Ishikawa (cell line): ENCODE results near the gene STK38.

Experiments used
- CEBPB ChIP-seq: IDR thresholded peaks from 2 replicates; pipeline ENCODE4 v1.6.1; 2012
- CREB1 ChIP-seq: IDR thresholded peaks from 2 replicates; pipeline ENCODE4 v1.6.1; 2012; ENCODE audit warnings: low read depth
- EGR1 ChIP-seq: IDR thresholded peaks from 2 replicates; pipeline ENCODE4 v1.6.1; 2012
- EP300 ChIP-seq: IDR thresholded peaks from 2 replicates; pipeline ENCODE4 v1.6.1; 2012; ENCODE audit warnings: borderline replicate concordance
- FOXM1 ChIP-seq: IDR thresholded peaks from 2 replicates; pipeline ENCODE4 v1.6.1; 2012; ENCODE audit warnings: low read depth, borderline replicate concordance
- NFIC ChIP-seq: IDR thresholded peaks from 2 replicates; pipeline ENCODE4 v1.6.1; 2012
- RAD21 ChIP-seq: IDR thresholded peaks from 2 replicates; pipeline ENCODE4 v1.6.1; 2012; ENCODE audit warnings: low read depth
- TAF1 ChIP-seq: IDR thresholded peaks from 2 replicates; pipeline ENCODE4 v1.6.1; 2012; ENCODE audit warnings: low read depth, mild to moderate bottlenecking
- TCF12 ChIP-seq: IDR thresholded peaks from 2 replicates; pipeline ENCODE4 v1.6.1; 2012; ENCODE audit warnings: low read depth
- TEAD4 ChIP-seq: IDR thresholded peaks from 2 replicates; pipeline ENCODE4 v1.6.1; 2012
- YY1 ChIP-seq: IDR thresholded peaks from 2 replicates; pipeline ENCODE4 v1.6.1; 2012; ENCODE audit warnings: low read depth
- ZBTB7A ChIP-seq: IDR thresholded peaks from 2 replicates; pipeline ENCODE4 v1.6.1; 2012; ENCODE audit warnings: low read depth
- TF ChIP-seq, protein P1 (sequence below): IDR thresholded peaks from 2 replicates; pipeline ENCODE4 v1.6.1; 2012
- TF ChIP-seq, protein P2 (sequence below): IDR thresholded peaks from 2 replicates; pipeline ENCODE4 v1.6.1; 2012; ENCODE audit warnings: low read depth, mild to moderate bottlenecking
- TF ChIP-seq, protein P3 (sequence below): IDR thresholded peaks from 2 replicates; pipeline ENCODE4 v1.6.1; 2012

The STK38 gene

DNA sequence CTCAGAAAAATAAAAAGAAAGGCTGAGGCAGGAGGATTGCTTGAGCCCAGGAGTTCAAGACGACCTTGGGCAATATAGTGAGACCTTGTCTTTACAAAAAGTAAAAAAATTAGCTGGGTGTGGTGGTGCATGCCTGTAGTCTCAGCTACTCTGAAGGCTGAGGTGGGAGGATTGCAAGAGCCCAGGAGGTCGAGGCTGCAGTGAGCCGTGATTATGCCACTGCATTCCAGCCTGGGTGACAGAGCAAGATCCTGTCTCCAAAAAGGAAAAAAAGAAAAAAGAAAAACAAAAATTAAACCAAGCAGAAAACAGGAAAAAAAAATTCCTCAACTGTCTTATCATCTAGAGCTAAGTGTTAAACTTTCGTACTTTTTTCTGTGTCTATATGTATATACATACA lies 34.4 kb upstream of the STK38 start:
- TF ChIP-seq, protein P1, sequence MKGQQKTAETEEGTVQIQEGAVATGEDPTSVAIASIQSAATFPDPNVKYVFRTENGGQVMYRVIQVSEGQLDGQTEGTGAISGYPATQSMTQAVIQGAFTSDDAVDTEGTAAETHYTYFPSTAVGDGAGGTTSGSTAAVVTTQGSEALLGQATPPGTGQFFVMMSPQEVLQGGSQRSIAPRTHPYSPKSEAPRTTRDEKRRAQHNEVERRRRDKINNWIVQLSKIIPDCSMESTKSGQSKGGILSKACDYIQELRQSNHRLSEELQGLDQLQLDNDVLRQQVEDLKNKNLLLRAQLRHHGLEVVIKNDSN, result no peak
- TF ChIP-seq TEAD4 (no peak), TAF1 (no peak)

DNA sequence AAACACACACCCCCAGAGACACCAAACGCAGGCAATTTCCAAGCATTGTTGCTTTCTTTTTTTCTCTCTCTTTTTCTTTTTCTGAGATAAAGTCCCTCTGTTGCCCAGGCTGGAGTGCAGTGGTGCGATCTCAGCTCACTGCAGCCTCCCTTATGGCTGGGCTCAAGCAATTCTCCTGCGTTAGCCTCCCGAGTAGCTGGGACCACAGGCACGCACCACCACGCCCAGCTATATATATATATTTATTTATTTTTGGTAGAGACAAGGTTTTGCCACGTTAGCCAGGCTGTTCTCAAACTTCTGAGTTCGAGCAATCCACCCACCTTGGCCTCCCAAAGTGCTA lies 32.9 kb upstream of the STK38 start:
- TF ChIP-seq, protein P1, result no peak
- TF ChIP-seq, protein P2, sequence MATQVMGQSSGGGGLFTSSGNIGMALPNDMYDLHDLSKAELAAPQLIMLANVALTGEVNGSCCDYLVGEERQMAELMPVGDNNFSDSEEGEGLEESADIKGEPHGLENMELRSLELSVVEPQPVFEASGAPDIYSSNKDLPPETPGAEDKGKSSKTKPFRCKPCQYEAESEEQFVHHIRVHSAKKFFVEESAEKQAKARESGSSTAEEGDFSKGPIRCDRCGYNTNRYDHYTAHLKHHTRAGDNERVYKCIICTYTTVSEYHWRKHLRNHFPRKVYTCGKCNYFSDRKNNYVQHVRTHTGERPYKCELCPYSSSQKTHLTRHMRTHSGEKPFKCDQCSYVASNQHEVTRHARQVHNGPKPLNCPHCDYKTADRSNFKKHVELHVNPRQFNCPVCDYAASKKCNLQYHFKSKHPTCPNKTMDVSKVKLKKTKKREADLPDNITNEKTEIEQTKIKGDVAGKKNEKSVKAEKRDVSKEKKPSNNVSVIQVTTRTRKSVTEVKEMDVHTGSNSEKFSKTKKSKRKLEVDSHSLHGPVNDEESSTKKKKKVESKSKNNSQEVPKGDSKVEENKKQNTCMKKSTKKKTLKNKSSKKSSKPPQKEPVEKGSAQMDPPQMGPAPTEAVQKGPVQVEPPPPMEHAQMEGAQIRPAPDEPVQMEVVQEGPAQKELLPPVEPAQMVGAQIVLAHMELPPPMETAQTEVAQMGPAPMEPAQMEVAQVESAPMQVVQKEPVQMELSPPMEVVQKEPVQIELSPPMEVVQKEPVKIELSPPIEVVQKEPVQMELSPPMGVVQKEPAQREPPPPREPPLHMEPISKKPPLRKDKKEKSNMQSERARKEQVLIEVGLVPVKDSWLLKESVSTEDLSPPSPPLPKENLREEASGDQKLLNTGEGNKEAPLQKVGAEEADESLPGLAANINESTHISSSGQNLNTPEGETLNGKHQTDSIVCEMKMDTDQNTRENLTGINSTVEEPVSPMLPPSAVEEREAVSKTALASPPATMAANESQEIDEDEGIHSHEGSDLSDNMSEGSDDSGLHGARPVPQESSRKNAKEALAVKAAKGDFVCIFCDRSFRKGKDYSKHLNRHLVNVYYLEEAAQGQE, result no peak
- no peak for TF ChIP-seq TEAD4
- no peak for TF ChIP-seq CREB1
- no peak for TF ChIP-seq TAF1
- no peak for TF ChIP-seq FOXM1
- no peak for TF ChIP-seq TCF12
- no peak for TF ChIP-seq NFIC

DNA sequence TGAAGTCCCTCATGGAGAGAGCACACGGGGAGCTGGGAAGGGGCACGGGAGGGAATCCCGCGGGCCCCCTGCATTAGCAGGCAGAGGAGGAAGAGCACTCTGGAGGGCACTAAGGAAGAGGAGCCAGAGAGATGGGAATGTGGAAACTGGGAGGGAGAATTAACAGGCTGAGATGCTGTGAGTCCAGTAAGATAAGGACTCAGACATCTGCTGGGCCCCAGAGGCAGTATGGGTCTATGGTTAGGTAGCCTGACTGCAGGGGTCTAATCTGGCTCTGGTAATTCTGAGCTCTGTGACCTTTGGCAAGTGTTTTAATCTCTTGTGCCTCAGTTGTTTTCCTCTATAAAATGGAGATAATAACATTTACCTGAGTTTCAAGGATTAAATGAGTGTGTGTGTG lies 31.2 kb upstream of the STK38 start:
- TF ChIP-seq FOXM1 (no peak), EP300 (no peak), TAF1 (no peak), RAD21 (no peak)

DNA sequence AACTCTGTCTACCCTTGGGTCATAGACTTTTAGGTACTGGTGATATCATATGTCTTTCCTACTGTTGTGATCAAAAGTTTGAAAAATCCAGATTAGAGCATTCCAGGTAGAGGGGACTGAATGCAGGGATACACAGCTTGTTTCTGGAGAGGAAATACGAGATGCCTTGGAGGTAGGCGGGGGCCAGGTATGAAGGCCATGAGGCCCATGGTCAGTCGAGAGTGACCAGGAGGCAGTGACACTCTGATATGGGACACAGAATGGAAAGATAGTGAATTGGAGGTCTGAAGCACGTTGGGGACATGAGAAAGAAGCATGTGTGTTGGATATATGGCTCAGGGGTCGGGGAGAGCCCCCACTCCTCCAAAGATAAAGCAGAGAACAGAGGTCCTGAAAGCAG lies 30.8 kb upstream of the STK38 start:
- TF ChIP-seq, protein P3, sequence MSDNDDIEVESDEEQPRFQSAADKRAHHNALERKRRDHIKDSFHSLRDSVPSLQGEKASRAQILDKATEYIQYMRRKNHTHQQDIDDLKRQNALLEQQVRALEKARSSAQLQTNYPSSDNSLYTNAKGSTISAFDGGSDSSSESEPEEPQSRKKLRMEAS, result peak; percentile 57; the same call in 1 of the 2 replicates
- TF ChIP-seq NFIC, result no peak; the same call in 1 of the 2 replicates

DNA sequence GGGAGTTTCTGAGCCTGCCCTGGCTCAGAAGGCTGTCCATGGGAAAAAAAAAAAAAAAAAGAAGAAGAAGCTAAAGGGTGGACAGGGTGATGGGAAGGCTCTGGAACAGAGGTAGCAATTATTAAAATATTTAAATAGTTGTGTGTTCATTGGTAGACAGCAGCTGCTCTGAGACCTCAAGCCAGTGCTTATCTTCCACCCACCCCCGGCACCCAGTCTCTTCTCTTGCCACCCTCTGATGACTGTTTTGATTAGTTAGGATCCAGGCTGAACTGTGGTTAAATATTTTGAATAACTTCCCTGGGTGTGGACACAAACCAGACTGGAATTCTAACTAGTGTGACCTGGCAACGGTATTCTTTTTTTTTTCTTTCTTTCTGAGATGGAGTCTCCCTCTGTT lies 30.0 kb upstream of the STK38 start:
- TF ChIP-seq CREB1 (no peak), NFIC (peak; percentile 47), FOXM1 (no peak; the same call in 1 of the 2 replicates), TEAD4 (peak; percentile 96), EP300 (peak; percentile 73; the same call in 1 of the 2 replicates)

DNA sequence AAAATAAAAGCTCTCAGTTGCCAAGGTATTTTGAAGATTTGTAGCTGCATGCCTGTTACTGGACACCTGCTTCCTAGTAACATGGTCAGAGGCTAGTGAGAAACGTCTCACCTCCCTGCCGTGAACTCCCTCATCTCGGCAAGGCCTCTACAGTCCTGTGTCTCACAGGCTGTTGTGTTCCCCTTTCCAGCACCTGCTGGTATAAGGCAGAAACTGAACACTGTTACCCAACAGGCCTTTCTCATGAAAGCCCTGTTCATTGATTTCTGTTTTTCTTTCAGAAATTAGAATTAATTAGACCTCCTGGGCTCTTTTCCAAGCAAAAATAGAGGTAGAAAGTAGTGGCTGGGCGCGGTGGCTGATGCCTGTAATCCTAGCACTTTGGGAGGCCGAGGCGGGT lies 29.3 kb upstream of the STK38 start:
- TF ChIP-seq, protein P3, result no peak
- TF ChIP-seq, protein P1, result no peak
- TF ChIP-seq FOXM1 (no peak), CREB1 (no peak), ZBTB7A (no peak), NFIC (no peak), RAD21 (no peak), TEAD4 (no peak), CEBPB (no peak), TCF12 (no peak), EGR1 (no peak), EP300 (no peak)

DNA sequence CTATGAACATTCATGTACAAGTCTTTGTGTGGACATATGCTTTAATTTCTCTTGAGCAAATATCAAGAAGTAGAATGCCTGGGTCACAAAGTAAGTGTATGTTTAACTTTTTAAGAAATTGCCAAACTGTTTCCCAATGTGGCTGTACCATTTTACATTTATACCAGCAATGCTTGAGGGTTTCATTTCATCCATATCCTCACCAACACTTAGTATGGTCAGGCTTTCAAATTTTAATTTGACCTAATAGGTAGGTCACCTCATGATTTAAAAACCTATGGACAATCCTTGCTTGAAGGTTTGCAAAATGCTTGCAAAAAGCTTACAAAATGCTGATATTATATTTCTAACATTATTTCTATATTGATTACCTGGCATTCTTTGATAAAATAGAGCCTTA lies 27.4 kb upstream of the STK38 start:
- TF ChIP-seq, protein P2, result no peak
- TF ChIP-seq YY1, result no peak
- TF ChIP-seq TEAD4, result no peak
- no peak for TF ChIP-seq CEBPB
- no peak for TF ChIP-seq EP300
- TF ChIP-seq FOXM1, result no peak
- no peak for TF ChIP-seq NFIC
- TF ChIP-seq RAD21, result no peak
- TF ChIP-seq, protein P3, result no peak
- TF ChIP-seq TAF1, result no peak
- TF ChIP-seq TCF12, result no peak
- no peak for TF ChIP-seq ZBTB7A
- no peak for TF ChIP-seq EGR1
